B cell (primary cell): ENCODE measurements around the gene BEGAIN. TPM values are rescaled to one million over a fixed set of nuclear protein-coding genes. Genes with fewer than 3 reads are reported as not detected.

Source experiments
- ATAC-seq: fragments of 200-7000 bp; cut with Tn5 transposase; one replicate; pipeline ENCODE4 v1.10.0; 2021; ENCODE audit warnings: low read depth, mild to moderate bottlenecking, moderate number of reproducible peaks, moderate library complexity
- CTCF ChIA-PET: fragments of 350-600 bp; sonication (Branson Sonifier 250); formaldehyde crosslinking; loops from one replicate; lab custom pipeline; 2021; ENCODE audit warnings: antibody characterized with exemption, inconsistent platforms; lab: Charles Lee
- POLR2A ChIA-PET: fragments of 350-600 bp; sonication (Branson Sonifier 250); formaldehyde crosslinking; loops from one replicate; lab custom pipeline; 2021; ENCODE audit warnings: antibody characterized with exemption; lab: Charles Lee
- DNase-seq: peaks from one replicate; pipeline ENCODE4 v3.0.0; 2013
- H2AFZ ChIP-seq: 2 replicates; pipeline ENCODE4 v1.6.1; 2012; ENCODE audit warnings: mild to moderate bottlenecking, low read depth, low read length; ENCODE audit not compliant: insufficient read depth, poor library complexity, severe bottlenecking
- H3K27ac ChIP-seq, 2 donors: 1 replicate in 1 of 2; 2 replicates in 1 of 2; pipeline ENCODE4 v1.5.1; 2012 to 2013; ENCODE audit warnings: low read length in 2 of 2, mild to moderate bottlenecking in 2 of 2, moderate library complexity in 1 of 2
- H3K27me3 ChIP-seq, 4 experiments: fragments of 200-600 bp in 1 of 4; sonication (generic) in 1 of 4; replicated peaks in 1 of 4; 1 replicate in 2 of 4; 2 replicates in 2 of 4; pipeline versions ENCODE4 v1.6.1 to v1.7.0; 2013 to 2016; ENCODE audit warnings: low read length in 3 of 4, mild to moderate bottlenecking in 2 of 4, mixed read lengths in 1 of 4, moderate library complexity in 1 of 4; ENCODE audit not compliant: insufficient read depth in 4 of 4, control insufficient read depth in 3 of 4; ENCODE audit errors: control extremely low read depth in 1 of 4
- H3K36me3 ChIP-seq, 2 experiments: replicated peaks in 1 of 2; 1 replicate in 1 of 2; 2 replicates in 1 of 2; pipeline versions ENCODE4 v1.6.1 to v1.7.1; 2013; ENCODE audit warnings: low read length in 1 of 2; ENCODE audit not compliant: insufficient read depth in 2 of 2, control insufficient read depth in 1 of 2; ENCODE audit errors: control extremely low read depth in 1 of 2, extremely low read depth in 1 of 2
- H3K4me1 ChIP-seq, 2 donors: fragments of 200-600 bp in 1 of 2; sonication (generic) in 1 of 2; 1 replicate in 1 of 2; 2 replicates in 1 of 2; pipeline versions ENCODE4 v1.5.1 to v1.6.1; 2013 to 2017; ENCODE audit warnings: low read length in 2 of 2; ENCODE audit not compliant: control insufficient read depth in 2 of 2, insufficient read depth in 2 of 2
- H3K4me2 ChIP-seq: replicated peaks from 2 replicates; pipeline ENCODE3; 2012; ENCODE audit warnings: mild to moderate bottlenecking, low read depth, low read length; ENCODE audit not compliant: poor library complexity, severe bottlenecking
- H3K4me3 ChIP-seq, 5 experiments: fragments of 200-600 bp in 1 of 5; sonication (generic) in 1 of 5; 1 replicate in 3 of 5; 2 replicates in 2 of 5; pipeline versions ENCODE4 v1.5.1 to v1.7.0; 2011 to 2016; ENCODE audit warnings: low read length in 4 of 5, mild to moderate bottlenecking in 4 of 5, low read depth in 2 of 5, control low read depth in 1 of 5, moderate library complexity in 1 of 5; ENCODE audit not compliant: insufficient read depth in 1 of 5; ENCODE audit errors: control extremely low read depth in 1 of 5, extremely low read depth in 1 of 5
- H3K79me2 ChIP-seq: fragments of 200-600 bp; sonication (generic); one replicate; pipeline ENCODE4 v1.6.0; 2016; ENCODE audit warnings: low read length; ENCODE audit not compliant: control insufficient read depth, insufficient read depth
- H3K9ac ChIP-seq: fragments of 200-600 bp; sonication (generic); 2 replicates; pipeline ENCODE4 v1.6.1; 2017; ENCODE audit warnings: mild to moderate bottlenecking, low read length, moderate library complexity
- H3K9me3 ChIP-seq, 3 donors: one replicate each; pipeline versions ENCODE4 v1.6.1 to v1.7.1; 2013; ENCODE audit warnings: low read length in 2 of 3; ENCODE audit not compliant: control insufficient read depth in 2 of 3, insufficient read depth in 1 of 3; ENCODE audit errors: control extremely low read depth in 1 of 3
- H4K20me1 ChIP-seq: 2 replicates; pipeline ENCODE4 v1.6.0; 2012; ENCODE audit warnings: mild to moderate bottlenecking, low read length; ENCODE audit not compliant: insufficient read depth, control insufficient read depth, poor library complexity, severe bottlenecking
- H3K27ac Mint-ChIP-seq: one replicate; pipeline ENCODE4 v1.8.0; 2021; ENCODE audit warnings: mixed read lengths
- H3K27me3 Mint-ChIP-seq: one replicate; pipeline ENCODE4 v1.8.0; 2021; ENCODE audit warnings: mixed read lengths
- H3K4me1 Mint-ChIP-seq: one replicate; pipeline ENCODE4 v1.8.0; 2021; ENCODE audit warnings: mixed read lengths
- H3K4me3 Mint-ChIP-seq: one replicate; pipeline ENCODE4 v1.8.0; 2021; ENCODE audit warnings: mixed read lengths
- H3K9me3 Mint-ChIP-seq: one replicate; pipeline ENCODE4 v1.8.0; 2022; ENCODE audit warnings: mixed read lengths; ENCODE audit not compliant: insufficient read depth
- EZH2 ChIP-seq: IDR thresholded peaks from 2 replicates; pipeline ENCODE4 v1.6.1; 2012; ENCODE audit warnings: borderline replicate concordance, low read depth, mild to moderate bottlenecking, moderate library complexity, low read length; ENCODE audit not compliant: insufficient read depth, poor library complexity, severe bottlenecking
- WGBS: methylation state at CpG from one replicate; pipeline ENCODE4 v1.1.5; 2013; ENCODE audit warnings: missing lambda C conversion rate; ENCODE audit not compliant: insufficient coverage; 5-methylcytosine and 5-hydroxymethylcytosine counted together
- intact Hi-C: fragments of 100-400 bp; cut with micrococcal nuclease; formaldehyde crosslinking; loops from one replicate; pipeline ENCODE4 v1.10.0; 2022
- polyA plus RNA-seq: library from polyadenylated mRNA; depleted of rRNA; stranded (reverse); fragments of >200 nt; gene quantifications from 2 replicates; pipeline ENCODE4 v1.2.3, GENCODE V29; 2012
- total RNA-seq, 2 donors: library from RNA; stranded (reverse); fragments of 120-200 nt in 1 of 2; gene quantifications; 1 replicate in 1 of 2; 2 replicates in 1 of 2; pipeline versions ENCODE4 v1.2.3 to v1.2.4, GENCODE V29; 2013 to 2022
- TF ChIP-seq, protein P1 (sequence below): fragments of 200-600 bp; IDR thresholded peaks from one replicate; pipeline ENCODE4 v1.8.0; 2022; ENCODE audit warnings: antibody characterized with exemption, mild to moderate bottlenecking

Gene BEGAIN
- total and polyA plus RNA-seq, 2 donors (not counting 1 experiment from before 2014, with no cell fraction given) = 4.9 TPM; not detected in 1

DNA sequence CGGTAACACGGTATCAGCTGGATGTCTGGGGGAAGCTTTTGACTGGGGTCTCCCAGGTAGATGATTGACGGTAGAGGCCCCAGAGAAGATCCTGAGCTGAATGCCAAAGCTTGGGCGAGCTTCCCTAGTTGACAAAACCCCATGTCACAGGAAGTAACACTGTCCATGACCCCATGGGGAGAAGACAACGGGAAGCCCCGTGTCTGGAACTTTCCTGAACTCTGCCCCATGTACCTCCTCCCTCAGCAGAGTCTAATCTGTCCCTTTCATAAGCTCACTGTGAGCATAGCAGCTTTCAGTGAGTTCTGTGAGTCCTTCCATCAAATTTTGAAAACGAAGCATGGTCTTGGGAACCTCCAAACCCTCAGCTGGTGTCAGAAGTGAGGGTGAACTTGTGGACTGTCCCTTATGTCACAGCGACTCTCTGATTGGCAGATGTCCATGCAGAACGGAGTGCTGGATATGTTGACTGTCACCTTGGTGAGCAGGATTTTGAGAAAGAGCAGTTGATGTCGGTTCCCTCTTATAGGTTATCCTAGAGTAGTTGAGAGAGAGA, 29.7 kb upstream of the BEGAIN start:
- Histone ChIP-seq H2AFZ (no peak overlapping the region), H3K4me2 (no peak overlapping the region), H3K9ac (no peak overlapping the region), H3K27ac (no peak overlapping the region), H3K36me3 (no peaks in the 10 kb centered on the region), H3K4me1 (no peaks in the 10 kb centered on the region), H3K9me3 (peaks cover 0 to 1% (median 0%) of the 10 kb centered on the region in 3 donors), H3K27me3 (peaks cover 0 to 4% (median 0%) of the 10 kb centered on the region in 4 experiments), H4K20me1 (no peaks in the 10 kb centered on the region), H3K4me3 (no peak overlapping the region), H3K79me2 (no peaks in the 10 kb centered on the region)
- H3K4me3 Mint-ChIP-seq = no peak overlapping the region
- H3K4me1 Mint-ChIP-seq = no peaks in the 10 kb centered on the region
- intact Hi-C loops = no loop called here
- ChIA-PET CTCF (interaction anchor here (1.2 kb wide), 1 partner anchor 10 kb away, joined by 3 read pairs; no protein-coding TSS in a partner anchor), POLR2A (no interaction called here)
- ATAC-seq = no peak
- H3K27me3 Mint-ChIP-seq = peaks cover 17% of the 10 kb centered on the region
- 58% methylated on average over 10 of the region's 10 CpGs for WGBS
- no peak for TF ChIP-seq EZH2
- TF ChIP-seq, protein P1, sequence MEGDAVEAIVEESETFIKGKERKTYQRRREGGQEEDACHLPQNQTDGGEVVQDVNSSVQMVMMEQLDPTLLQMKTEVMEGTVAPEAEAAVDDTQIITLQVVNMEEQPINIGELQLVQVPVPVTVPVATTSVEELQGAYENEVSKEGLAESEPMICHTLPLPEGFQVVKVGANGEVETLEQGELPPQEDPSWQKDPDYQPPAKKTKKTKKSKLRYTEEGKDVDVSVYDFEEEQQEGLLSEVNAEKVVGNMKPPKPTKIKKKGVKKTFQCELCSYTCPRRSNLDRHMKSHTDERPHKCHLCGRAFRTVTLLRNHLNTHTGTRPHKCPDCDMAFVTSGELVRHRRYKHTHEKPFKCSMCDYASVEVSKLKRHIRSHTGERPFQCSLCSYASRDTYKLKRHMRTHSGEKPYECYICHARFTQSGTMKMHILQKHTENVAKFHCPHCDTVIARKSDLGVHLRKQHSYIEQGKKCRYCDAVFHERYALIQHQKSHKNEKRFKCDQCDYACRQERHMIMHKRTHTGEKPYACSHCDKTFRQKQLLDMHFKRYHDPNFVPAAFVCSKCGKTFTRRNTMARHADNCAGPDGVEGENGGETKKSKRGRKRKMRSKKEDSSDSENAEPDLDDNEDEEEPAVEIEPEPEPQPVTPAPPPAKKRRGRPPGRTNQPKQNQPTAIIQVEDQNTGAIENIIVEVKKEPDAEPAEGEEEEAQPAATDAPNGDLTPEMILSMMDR = no peak
- no peak overlapping the region for H3K27ac Mint-ChIP-seq
- peaks cover 2% of the 10 kb centered on the region for H3K9me3 Mint-ChIP-seq
- no peak for DNase-seq
